RWPE1 (cell line): ENCODE data around the gene HDAC5.
A peak's percentile ranks its signal among the peaks of the same experiment; 100 is the strongest.

ENCODE experiments used
- CTCF ChIA-PET: fragments of 350-600 bp; sonication (Branson Sonifier 250); formaldehyde crosslinking; extraction: SDS; loops from one replicate; lab custom pipeline; 2021; lab: Yijun Ruan, JAX
- POLR2A ChIA-PET: fragments of 400-600 bp; formaldehyde crosslinking; extraction: SDS; loops from one replicate; lab custom pipeline; 2020; ENCODE audit warnings: antibody characterized with exemption; ENCODE audit not compliant: low non-redundant PET; lab: Yijun Ruan, JAX
- DNase-seq: peaks from one replicate; pipeline ENCODE4 v3.0.0; 2012; ENCODE audit warnings: low spot score
- H3K27ac ChIP-seq: fragments of 450-650 bp; 2 replicates; pipeline ENCODE4 v1.5.1; 2017
- TF ChIP-seq, protein P1 (sequence below): fragments of 450-650 bp; conservative IDR thresholded peaks from 2 replicates; pipeline ENCODE4 v1.5.1; 2017; ENCODE audit warnings: low read depth, mild to moderate bottlenecking

HDAC5 gene

DNA sequence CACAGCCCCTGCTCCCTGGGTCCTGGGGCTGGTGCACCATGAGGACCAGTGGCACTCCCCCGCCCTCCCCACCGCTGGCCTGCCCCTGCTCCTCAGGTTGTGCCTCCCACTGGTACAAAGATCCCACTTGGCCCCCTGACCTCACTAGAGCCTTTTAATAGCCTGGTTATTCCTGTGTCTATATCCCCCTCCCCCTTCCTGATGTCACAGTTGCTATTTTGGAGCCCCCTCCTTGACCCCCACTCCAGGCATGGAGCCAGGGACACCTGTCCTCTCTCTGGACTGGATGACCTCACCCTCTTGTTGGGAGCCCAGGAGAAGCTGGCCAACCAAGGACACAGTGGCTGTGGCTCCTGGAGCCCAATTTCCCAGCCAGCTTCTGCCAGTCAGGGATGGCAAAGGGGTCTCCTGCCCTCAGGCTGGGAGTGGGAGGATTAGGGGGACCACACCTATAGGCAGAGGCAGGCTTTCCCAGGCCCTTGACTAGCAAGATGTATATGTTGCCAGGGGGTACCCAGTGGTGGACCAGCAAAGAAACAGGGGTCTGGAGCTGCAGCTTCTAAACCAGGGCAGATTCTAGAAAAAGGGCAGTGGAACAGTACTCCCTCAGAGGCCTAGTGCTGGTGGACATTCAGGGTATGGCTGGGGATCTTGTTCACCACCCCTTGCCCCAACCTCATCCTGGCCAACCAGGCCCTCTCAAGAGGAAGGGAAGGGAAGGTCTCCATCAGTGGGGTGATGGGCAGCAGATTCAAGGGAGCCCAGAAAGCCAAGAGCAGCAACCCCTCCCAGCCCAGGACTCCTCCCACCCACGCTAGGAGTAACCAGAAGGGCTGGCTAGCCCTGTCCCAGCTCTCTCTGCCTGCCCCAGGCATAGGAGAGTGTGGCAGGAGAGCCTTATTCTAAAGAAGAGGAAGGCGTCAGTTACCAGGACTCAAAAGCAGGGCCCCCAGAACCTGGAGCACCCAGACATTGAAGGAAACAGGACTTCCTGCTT, 10.9 kb downstream of the HDAC5 start:
- ChIA-PET POLR2A (no interaction called here), CTCF (interaction anchor here (1.0 to 1.1 kb wide), 3 partner anchors 25 to 29 kb away, joined by 3 to 4 read pairs (median 4); no protein-coding TSS in a partner anchor)
- peak overlapping the region; percentile 82 for H3K27ac ChIP-seq
- no peak for DNase-seq
- TF ChIP-seq, protein P1, sequence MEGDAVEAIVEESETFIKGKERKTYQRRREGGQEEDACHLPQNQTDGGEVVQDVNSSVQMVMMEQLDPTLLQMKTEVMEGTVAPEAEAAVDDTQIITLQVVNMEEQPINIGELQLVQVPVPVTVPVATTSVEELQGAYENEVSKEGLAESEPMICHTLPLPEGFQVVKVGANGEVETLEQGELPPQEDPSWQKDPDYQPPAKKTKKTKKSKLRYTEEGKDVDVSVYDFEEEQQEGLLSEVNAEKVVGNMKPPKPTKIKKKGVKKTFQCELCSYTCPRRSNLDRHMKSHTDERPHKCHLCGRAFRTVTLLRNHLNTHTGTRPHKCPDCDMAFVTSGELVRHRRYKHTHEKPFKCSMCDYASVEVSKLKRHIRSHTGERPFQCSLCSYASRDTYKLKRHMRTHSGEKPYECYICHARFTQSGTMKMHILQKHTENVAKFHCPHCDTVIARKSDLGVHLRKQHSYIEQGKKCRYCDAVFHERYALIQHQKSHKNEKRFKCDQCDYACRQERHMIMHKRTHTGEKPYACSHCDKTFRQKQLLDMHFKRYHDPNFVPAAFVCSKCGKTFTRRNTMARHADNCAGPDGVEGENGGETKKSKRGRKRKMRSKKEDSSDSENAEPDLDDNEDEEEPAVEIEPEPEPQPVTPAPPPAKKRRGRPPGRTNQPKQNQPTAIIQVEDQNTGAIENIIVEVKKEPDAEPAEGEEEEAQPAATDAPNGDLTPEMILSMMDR, result no peak

- TF ChIP-seq, protein P1, result no peak
- no peak for DNase-seq
- peak overlapping the region; percentile 82 for H3K27ac ChIP-seq
- CTCF ChIA-PET, result interaction anchor here (0.5 to 1.1 kb wide), 3 partner anchors 17 to 112 kb away, joined by 3 to 6 read pairs (median 3); no protein-coding TSS in a partner anchor
- POLR2A ChIA-PET, result no interaction called here
Measured at GRCh38 chr17:44111777-44112176, 11.7 kb downstream of the HDAC5 start.

DNA sequence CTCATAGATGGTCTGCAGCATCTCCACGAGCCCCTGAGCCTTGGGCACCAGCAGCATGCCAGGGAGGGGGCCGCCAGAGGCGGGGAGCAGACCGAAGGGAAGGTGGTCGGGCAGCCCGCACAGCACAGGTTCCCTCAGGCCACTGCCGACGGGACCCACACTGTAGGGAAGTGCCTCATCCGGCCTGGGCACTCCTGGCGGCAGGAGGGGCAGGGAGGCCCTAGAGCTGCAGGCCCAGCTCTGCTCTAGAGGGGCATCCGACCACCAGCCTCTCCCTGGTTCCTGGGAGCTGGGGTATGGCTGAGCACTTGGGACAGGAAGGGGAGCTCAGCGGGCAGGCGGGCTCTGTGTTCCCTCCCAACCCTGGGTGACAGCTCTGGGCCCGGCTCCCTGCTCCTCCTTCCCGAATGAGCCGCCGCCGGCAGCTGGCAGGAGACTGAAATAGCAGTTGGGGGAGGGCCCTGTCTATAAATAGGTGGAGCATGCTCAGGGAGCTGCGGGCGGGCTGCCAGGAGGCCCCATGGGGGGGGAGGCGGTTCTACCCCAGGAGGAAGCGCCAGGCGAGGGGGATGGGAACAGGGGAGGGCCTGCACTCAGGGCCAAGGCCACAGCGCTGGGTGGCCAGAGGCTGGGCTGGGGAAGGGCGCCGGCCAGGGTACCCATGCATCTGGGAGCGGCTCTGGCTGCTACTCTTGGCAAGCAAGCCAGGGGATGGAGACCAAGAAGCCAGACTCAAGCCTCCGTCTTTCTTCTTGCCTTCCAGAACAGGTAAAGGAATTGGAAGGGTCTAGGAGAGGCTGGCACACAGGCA, 12.4 kb downstream of the HDAC5 start:
- peak overlapping the region; percentile 82 for H3K27ac ChIP-seq

DNA sequence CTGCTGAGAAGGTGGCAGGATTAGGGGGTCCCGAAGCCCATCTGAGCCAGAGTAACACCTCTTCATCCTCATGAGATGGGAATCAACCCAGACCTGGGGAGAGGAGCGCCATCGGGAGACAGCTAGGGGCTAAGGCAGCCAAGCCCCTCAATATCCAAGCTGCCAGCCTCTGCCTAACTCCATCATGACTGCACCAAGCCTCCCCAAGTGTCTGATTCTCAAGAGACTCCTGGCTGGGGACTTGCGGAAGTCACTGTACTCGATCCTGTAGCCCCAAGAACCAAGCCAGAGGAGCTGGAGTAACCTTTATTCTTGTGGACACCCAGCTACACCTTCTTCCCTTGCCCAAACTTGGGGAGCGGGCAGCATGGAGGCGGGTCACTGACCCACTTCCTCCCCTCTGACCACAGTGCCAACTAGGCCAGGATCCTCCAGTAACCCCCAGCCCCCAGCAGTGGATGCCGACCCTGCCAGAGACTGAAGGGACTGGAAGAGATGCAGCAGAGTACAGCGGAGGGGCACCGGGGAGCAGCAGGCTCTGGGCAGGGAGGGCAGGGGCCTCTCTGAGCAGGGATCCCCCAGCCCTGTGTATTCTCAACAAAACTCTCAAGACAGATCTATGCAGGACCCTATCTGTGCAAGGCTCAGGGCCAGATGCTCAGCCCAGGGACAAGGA, 13.3 kb downstream of the HDAC5 start:
- no peak for DNase-seq
- TF ChIP-seq, protein P1, result no peak
- CTCF ChIA-PET, result interaction anchor here (1.1 kb wide), 1 partner anchor 27 kb away, joined by 8 read pairs; no protein-coding TSS in a partner anchor
- POLR2A ChIA-PET, result no interaction called here
- peak overlapping the region; percentile 82 for H3K27ac ChIP-seq

More for the DNA sequence above, 12.4 kb downstream of the HDAC5 start:
- POLR2A ChIA-PET, result no interaction called here
- CTCF ChIA-PET, result interaction anchor here (0.5 to 0.7 kb wide), 4 partner anchors 17 to 111 kb away, joined by 3 to 6 read pairs (median 4); no protein-coding TSS in a partner anchor
- DNase-seq, result peak; percentile 76
- TF ChIP-seq, protein P1, result no peak

- TF ChIP-seq, protein P1, result no peak
- peak overlapping the region; percentile 82 for H3K27ac ChIP-seq
- ChIA-PET CTCF (interaction anchor here (1.1 kb wide), 1 partner anchor 26 kb away, joined by 8 read pairs; no protein-coding TSS in a partner anchor), POLR2A (no interaction called here)
- no peak for DNase-seq
Measured at GRCh38 chr17:44109312-44109630, 14.2 kb downstream of the HDAC5 start.
